Non-pigmented ciliary epithelial cell (primary cell): Measurements from ENCODE around the gene TRIM71.
"Not testable (repeated sequence)": the region's sequence is repeated elsewhere in the genome, so short reads cannot be mapped to it uniquely, and the experiment has no call there.

Experiments
- DNase-seq: peaks from one replicate; pipeline ENCODE4 v3.0.0-alpha.2; 2010; ENCODE audit warnings: low read depth

Gene TRIM71

DNA sequence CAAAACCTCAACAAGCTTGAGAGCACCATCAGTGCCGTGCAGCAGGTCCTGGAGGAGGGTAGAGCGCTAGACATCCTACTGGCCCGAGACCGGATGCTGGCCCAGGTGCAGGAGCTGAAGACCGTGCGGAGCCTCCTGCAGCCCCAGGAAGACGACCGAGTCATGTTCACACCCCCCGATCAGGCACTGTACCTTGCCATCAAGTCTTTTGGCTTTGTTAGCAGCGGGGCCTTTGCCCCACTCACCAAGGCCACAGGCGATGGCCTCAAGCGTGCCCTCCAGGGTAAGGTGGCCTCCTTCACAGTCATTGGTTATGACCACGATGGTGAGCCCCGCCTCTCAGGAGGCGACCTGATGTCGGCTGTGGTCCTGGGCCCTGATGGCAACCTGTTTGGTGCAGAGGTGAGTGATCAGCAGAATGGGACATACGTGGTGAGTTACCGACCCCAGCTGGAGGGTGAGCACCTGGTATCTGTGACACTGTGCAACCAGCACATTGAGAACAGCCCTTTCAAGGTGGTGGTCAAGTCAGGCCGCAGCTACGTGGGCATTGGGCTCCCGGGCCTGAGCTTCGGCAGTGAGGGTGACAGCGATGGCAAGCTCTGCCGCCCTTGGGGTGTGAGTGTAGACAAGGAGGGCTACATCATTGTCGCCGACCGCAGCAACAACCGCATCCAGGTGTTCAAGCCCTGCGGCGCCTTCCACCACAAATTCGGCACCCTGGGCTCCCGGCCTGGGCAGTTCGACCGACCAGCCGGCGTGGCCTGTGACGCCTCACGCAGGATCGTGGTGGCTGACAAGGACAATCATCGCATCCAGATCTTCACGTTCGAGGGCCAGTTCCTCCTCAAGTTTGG, 72.9 kb downstream of the TRIM71 start:
- DNase-seq = no peak

DNA sequence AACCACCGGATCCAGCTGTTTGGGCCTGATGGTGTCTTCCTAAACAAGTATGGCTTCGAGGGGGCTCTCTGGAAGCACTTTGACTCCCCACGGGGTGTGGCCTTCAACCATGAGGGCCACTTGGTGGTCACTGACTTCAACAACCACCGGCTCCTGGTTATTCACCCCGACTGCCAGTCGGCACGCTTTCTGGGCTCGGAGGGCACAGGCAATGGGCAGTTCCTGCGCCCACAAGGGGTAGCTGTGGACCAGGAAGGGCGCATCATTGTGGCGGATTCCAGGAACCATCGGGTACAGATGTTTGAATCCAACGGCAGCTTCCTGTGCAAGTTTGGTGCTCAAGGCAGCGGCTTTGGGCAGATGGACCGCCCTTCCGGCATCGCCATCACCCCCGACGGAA, 73.6 kb downstream of the TRIM71 start:
- DNase-seq = no peak

DNA sequence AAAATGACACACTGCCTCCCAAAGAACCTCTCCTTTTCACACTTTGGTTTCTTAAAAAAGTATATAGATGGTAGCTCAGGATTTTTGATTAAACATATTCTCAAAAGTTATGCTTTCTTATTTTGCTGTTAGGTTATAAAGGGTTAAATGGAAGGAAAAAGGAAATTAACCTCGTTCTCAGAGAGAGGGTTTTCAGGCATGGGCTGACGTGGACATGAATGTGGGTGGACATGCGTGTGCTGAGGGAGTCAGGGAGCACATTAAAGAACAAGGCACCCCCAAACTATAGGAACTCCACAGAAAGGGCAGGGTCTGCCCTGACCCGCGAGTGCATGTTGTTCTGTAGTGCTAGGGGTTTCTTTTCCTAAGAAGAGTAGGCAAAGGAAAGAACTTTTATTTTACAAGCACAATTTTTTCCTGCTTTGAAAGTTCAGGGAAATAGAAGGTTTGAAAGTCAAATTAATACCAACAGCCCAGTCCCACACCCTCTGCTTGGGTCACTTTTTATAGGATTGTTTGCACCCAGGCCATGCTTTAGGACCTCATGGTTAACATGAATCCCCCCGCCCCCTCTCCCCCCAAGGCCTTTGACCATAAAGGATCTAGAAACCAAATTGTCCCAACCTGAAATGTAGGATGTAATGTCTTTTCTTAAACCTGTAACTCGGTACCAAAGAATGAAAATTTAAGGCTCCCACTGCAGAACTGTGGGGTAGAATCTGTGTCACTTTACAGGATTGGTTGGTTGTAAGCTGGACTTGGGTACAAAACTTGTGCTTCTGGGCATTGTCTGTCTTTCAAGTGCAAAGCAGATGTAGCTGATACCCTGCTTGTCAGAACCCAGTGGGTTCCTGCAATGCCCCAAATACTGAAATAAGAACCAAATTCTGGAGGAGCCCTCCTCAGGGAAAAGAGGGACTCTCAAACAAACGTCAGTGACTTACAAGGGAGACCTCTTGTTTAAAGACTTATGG, 75.1 kb downstream of the TRIM71 start:
- DNase-seq = no peak

DNA sequence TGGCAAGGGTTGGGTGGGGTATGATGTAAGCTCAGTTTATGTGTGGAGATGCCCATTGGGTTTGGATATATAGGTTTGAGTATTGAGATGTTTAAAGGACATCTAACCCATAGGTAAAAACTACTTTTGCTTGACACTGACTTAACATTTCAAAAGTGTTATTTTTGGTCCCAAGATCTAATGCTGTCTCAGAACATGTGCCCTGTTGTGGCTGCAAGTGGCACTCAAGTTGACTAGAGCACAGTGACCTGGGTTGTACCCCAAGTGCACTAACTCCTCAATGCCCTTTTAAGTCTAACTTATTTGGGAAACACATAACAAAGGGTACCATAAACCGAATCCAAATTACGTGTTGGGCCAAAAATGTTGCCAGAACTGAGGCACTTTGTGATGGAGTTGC, 77.2 kb downstream of the TRIM71 start:
- no peak for DNase-seq

DNA sequence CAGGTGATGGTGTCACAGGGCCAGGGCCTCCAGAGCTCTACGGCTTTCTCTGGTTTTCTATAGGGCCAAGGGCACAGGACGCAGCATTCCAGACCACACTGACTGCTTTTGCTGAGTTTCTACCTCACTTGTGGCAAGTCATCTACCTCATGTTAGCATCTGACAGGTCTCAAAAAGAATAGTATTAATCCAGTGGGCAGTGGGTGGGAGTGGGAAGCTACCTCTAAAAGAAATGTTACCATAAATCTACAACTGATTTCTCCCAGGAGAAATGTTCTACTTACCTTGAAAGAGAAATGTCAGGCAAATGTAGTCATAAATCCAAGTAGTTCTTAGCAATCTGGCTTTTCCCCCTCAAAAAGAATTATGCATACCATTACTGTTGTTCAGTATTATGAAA, 77.9 kb downstream of the TRIM71 start:
- DNase-seq = no peak

DNA sequence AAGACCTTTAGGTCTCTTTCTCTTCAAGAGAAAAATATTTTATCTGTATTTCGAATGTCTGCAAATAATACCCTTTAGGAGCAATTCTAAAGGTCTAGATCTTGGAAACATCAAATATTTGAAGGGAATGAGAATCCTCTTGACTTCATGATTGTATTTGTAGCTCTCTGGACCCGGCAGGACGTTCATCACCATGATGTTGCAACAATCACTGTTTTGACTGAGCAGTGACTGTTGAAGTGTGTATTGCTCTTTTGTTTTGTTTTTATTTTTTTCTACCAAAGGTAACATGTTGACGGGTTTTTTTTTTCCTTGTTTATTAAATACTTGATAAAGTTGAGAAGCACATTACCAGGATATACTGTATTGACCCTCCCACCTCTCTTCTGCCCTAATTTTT, 78.3 kb downstream of the TRIM71 start:
- no peak for DNase-seq

DNA sequence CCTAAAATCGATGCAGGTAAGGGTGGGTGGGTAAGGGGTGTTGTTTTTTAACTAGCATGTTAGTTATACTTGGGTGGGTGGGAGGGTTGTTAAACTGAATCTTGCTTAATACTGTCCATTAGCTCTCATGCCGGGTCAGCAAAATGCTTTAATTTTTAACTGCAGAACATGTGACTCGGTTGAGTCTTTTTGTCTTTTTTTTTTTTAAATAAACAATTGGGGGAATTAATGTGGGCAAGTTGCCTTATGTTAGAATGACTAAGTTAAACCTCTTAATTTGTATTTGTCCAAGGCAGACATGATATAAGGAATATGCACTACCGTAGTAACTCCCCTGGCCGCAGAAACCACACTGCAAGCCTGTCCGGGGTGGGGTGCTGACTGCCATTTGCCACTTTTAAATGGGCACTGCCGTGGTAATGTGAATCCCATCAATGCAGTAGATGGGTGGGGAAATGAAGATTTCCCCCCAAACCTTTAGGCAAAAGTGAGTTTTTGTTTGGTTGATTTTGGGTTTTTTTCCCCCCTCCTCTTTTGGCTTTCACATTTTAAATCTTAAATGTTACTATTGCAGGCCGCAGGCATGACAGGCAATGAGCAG, 79.3 kb downstream of the TRIM71 start:
- no peak for DNase-seq

DNA sequence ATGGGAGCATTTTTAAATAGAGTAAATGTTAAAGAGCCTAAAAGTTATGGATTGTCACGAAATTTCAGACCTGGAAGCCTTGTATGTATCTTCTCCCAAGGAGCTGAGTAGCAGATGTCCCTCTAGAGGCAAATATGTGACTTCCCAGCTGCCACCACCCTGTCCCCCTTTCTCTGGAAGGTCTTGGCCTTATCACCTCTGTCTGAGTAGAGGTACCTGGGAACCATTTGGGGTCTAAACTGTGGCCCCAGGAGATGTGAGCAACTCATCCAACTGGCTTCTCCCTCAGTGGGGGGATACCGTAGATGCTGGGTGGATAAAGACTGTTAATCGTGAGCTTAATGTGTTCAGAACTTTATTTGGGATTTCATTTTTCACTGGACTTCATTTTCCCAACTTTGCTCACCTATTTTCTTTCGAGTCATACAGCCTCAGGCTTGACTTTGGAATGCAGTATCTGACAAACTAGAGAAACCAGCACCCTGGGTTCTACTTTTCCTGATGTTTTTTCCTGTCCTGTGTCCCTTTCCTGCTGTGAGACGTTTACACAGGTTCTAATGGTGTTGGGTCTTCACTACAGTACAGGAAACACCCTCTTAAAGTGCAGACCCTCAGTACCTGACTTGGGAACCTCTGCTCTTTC, 80.3 kb downstream of the TRIM71 start:
- DNase-seq = no peak

DNA sequence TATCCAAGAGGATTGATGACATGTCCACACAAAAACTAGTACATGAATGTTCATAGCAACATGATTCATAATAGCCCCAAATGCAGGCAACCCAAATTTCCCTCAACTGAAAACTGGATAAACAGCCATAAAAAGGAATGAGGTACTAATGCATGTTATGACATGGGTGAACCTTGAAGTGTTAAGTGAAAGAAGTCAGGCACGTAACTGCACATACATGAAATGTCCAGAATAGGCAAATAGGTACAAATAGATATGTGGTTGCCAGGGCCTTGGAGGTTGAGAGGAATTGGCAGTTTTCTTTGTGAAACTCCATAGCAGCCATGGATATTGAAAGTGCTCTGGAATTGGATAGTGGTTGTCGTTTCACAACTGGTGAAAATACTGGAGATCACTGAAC, 81.5 kb downstream of the TRIM71 start:
- no peak for DNase-seq

DNA sequence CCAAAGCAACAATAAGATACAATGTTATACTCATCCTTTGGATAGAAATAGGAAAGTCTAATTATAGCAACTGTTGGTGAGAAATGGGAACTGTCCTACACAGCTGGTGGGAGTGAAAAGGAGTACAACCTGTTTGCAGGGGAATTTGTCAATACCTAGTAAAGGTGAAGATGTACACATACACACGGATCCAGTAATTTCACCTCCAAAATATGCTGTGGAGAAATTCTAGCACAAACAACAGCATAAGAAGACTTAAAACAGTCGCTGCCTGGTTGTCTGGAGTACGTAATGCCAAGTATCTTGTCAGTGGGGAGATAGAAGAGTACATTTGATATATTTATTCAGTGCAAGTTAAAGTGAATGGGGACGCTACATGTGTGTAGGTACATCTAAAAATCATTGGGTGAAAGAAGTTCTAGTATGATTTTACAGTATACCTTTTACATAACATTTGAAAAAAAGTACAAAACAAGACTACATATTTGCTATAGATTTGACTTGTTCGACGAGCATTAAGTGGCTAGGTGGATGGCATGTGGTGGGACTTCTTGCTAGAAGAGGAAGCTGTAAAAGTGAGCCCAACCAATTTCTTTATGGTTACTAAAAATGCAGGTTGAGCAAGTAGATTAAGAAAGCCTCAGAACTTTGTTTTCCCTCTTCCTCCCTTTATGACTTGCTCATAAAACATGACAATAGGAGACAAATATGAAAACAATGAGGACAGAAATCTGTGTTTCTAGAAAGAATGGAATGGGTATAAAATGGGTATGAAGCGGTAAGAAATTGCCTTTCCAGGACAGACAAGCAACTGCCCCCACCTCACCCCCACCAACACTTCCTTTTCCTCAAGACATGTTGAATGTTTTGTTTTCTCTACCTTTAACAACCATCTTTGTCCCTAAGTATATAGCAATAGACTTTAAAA, 83.5 kb downstream of the TRIM71 start:
- no peak for DNase-seq

DNA sequence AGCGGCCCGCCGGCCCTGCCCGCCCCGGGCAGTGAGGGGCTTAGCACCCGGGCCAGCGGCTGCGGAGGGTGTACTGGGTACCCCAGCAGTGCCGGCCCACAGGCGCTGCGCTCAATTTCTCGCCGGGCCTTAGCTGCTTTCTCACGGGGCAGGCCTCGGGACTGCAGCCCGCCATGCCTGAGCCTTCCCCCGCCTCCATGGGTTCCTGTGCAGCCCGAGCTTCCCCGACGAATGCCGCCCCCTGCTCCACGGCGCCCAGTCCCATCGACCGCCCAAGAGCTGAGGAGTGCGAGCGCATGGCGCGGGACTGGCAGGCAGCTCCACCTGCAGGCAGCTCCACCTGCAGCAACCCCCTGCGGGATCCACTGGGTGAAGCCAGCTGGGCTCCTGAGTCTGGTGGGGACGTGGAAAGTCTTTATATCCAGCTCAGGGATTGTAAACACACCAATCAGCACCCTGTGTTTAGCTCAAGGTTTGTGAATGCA, 85.1 kb downstream of the TRIM71 start:
- not testable (repeated sequence) for DNase-seq

DNA sequence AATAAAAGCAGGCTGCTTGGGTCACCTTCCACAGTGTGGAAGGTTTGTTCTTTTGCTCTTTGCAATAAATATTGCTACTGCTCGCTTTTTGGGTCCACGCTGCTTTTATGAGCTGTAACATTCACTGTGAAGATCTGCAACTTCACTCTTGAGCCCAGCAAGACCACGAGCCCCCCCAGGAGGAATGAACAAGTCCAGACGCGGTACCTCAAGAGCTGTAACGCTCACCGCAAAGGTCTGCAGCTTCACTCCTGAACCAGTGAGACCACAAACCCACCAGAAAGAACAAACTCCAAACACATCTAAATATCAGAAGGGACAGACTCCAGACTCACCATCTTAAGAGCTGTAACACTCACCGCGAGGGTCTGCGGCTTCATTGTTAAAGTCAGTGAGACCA, 86.2 kb downstream of the TRIM71 start:
- no peak for DNase-seq

DNA sequence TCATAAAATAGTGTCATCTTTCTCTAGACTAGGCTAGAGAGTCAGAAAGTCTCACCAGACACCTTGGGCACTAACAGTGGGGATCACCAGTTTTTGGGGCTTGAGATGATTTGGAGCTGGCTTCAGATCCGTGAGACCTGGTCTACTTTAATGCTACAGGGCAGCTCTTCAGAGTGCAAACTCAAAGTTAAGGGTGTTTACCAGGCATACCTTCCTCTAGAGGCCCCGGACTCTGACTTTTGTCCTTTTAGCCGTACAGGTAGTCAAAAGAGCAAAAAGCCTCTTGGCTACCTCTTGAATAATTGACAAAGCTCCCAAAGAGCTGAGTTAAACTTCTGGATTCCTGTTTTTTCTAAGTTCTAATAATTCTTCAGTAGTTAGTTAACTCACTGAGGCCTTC, 92.2 kb downstream of the TRIM71 start:
- DNase-seq = no peak

DNA sequence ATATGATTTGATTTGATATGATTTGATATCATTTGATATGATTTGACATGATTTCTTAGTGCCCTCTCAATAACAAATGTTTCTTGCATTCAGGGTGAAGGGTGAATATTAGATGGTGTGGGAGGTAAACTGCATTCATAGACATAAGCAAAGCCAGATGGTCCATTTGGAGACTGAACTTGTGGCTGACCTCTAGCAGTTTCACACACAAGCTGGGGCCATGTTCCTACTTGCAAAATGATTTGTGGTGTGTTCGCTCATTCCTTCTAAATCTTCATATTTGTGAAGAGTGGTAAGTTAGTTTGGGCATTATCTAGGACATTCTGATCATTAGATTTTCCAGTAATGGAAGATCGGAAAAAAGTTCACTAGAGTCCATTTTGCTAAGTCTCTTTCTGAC, 93.2 kb downstream of the TRIM71 start:
- no peak for DNase-seq

DNA sequence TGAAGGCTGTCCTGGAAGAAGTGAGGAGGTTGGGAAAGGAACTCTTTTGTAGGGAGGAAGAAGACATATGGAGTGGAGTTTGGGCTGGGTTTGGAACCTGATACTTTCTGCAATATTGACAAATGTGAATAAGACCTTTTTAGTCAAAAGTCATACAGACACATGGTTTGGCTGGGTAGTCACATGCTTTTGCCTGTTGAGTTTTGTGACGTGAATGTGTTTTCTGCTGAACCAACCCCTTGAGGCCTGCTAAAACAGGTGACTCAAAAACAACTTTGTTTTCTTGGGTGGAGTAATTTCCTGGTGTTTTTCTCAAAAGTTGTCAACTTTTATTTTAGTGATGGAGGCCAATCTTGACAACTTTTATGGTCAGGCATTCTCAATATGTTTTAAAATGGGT, 94.2 kb downstream of the TRIM71 start:
- no peak for DNase-seq

DNA sequence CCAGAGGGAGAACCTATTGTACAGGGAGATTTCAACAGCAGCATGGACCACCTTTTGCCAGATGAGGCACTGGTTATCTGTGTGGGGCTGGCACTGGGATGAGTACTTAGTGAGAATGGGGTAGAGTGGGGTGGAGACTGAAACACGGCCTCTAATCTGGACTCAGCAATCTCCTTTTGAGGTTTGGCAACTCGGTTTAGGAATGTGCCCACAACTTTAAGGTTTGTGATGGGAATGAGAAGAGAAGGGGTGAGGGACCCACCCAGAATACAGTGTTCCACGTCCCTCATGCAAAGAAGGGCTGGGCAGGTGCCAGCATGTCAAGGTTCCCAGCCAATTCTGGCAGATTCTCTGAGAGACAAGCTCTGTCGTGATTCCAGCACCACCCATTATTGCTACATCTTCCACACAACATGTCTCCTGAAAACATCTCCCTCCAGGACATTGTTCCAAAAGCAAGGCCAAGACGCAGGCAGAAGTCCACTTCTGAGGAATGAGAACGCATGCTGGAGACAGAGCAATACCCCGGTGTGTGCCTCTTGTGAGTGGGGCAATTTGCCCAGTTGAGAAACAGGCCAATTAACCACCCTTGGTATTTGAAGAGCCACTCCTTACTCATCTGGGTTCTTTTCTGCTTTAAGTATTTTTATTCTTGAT, 96.1 kb downstream of the TRIM71 start:
- no peak for DNase-seq

DNA sequence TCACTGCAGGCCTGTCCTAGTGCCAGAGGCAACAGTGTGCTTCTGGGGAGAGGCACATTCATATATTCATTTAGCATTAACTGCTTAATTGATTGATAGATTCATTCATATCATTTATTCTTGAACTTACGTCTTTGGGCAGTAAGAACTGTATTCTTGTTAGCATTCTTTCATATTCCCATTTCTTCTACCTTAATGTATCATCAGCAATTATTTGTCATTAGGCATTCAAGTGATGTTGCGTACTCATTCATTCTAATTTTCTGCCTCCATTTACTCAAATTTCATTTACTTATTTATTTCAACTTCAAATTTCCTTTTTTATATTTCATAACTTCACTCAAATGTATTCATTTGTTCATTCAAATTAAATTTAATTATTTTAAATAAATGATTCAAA, 102.1 kb downstream of the TRIM71 start:
- DNase-seq = no peak

DNA sequence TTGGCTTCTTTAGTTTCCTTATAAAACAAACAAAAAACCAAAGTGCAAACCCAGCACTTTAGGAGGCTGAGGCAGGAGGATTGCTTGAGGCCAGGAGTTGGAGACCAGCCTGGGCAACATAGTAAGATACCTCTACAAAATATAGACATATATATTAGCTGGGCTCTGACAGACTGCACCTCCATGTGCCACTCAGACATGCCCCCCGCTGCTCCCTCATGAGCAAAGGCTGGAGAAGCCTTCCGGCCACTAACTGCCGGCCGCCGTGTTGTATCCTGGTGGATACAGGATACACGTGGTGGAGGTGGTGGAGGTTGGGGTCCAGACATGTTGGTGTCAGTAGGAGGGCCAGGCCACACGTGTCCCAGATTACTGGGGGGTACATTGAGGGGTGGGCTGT, 104.3 kb downstream of the TRIM71 start:
- no peak for DNase-seq

DNA sequence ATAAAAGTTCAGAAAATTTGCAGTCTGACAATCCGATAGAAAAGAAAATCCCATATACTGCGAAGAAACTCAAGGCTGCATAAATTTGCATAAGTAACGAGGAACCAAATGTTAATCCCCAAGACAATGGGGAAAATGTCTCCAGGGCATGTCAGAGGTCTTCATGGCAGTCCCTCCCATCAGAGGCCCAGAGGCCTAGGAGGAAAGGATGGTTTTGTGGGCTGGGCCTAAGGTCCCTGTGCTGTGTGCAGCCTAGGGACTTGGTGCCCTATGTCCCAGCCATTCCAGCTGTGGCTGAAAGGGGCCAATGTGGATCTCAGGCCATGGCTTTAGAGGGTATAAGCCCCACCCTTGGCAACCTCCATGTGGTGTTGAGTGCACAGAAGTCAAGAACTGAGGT, 112.4 kb downstream of the TRIM71 start:
- no peak for DNase-seq

DNA sequence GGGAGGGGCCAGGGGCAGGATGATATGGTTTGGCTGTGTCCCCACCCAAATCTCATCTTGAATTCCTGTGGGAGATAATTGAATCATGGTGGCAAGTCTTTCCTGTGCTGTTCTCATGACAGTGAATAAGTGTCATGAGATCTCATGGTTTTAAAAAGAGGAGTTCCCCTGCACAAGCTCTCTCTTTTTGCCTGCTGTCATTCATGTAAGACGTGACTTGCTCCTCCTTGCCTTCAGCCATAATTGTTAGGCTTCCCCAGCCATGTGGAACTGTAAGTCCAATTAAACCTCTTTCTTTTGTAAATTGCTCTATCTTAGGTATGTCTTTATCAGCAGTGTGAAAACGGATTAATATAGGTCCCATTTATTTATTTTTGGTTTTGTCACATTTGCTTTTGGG, 113.5 kb downstream of the TRIM71 start:
- DNase-seq = not testable (repeated sequence)
